B cell (primary cell): ENCODE measurements around the gene TGIF2LX.
"Not testable (repeated sequence)": the region's sequence is repeated elsewhere in the genome, so short reads cannot be mapped to it uniquely, and the experiment has no call there.

ENCODE experiments used
- CTCF ChIP-seq: fragments of 200-600 bp; IDR thresholded peaks from one replicate; pipeline ENCODE4 v1.8.0; 2022; ENCODE audit warnings: antibody characterized with exemption, mild to moderate bottlenecking
- EZH2 ChIP-seq: IDR thresholded peaks from 2 replicates; pipeline ENCODE4 v1.6.1; 2012; ENCODE audit warnings: borderline replicate concordance, low read depth, mild to moderate bottlenecking, moderate library complexity, low read length; ENCODE audit not compliant: insufficient read depth, poor library complexity, severe bottlenecking

- TF ChIP-seq CTCF, EZH2: not testable (repeated sequence)
Observed at GRCh38 chrX:89943077-89943476, 21.4 kb downstream of the TGIF2LX start.
